Measurements from ENCODE around the gene RELN.
"Not testable (repeated sequence)": the region's sequence is repeated elsewhere in the genome, so short reads cannot be mapped to it uniquely, and the experiment has no call there.

RELN gene

DNA sequence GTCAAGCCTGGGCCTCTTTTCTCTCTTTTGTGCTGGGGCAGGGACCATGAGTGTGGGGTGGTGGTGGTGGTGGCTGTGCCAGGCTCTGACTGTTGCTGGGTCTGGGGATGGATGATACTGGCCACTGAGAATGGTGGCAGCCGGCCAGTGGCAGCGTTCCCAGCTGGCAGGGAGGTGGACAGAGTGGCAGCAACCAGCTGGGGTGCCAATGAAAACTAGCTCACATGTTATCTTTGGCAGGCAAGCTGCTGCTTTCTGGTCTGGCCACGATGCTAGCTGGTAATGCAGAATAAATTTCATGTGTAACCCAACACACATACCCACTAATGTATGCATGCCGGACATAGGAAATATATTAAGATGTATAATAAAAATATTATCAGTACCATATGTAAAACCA lies 448.4 kb downstream of the RELN start:
- no peak for DNase-seq

DNA sequence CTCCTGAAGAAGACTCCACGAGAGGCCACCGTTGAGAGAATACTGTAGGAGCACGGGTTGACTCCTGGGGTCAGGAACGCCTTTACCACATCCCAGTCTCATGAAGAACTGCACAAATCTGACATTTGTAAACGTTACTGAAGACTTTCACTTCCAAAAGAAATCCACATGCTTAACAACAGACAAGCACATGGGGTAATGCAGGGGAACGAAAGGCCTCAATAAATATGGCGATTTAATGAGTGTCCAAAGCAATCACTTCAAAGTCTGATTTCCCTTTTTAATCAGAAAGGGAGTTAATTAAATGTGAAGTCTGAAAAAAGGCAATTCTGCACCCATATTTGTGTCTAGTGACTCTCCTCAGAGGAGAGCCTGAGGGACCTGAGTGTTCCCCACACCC lies 449.1 kb downstream of the RELN start:
- DNase-seq = no peak

DNA sequence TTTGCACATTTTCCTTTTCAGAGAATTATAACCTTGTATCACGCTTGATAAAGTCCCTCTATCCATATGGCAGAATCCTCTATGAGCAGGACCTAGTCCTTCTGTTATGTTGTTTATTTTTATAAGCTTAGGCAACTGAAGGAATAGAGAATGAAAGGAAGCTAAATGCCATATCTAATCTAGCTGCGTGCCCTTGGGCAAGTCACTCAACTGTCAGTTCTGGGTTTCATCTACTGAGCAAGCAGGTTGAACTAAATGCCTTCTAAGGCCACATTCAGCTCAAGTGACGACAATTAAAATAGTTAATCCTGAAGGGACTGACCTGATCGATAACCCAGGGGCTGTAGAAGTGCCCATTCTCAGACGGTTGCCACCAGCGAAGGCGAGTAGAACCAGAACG lies 449.6 kb downstream of the RELN start:
- DNase-seq = no peak

GRCh38 chr7:103538964-103539709 lies 450.3 kb downstream of the RELN start:
- no peak for DNase-seq

- no peak for DNase-seq
These were observed 455.7 kb downstream of the RELN start for GRCh38 chr7:103533761-103534160.

DNA sequence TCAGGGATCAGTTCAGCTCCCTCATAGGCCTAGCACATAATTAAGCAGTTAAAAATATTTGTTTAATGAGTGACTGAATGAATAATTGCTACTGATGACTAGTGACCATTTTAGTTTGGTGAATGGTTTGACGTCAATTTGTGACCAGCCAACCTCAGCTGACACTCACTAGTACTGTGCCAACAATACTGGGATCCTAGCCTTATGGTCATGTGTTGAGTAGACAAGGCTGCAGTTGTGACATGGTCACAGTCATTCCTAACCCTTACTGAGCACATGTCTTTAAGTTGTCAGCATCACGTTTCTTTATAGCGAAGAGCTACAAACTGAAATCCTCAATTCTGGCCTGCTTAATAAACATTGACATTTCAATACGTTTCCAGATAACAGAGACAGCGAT lies 456.5 kb downstream of the RELN start:
- DNase-seq = no peak

GRCh38 chr7:103528152-103528551 lies 461.3 kb downstream of the RELN start:
- DNase-seq = no peak

DNA sequence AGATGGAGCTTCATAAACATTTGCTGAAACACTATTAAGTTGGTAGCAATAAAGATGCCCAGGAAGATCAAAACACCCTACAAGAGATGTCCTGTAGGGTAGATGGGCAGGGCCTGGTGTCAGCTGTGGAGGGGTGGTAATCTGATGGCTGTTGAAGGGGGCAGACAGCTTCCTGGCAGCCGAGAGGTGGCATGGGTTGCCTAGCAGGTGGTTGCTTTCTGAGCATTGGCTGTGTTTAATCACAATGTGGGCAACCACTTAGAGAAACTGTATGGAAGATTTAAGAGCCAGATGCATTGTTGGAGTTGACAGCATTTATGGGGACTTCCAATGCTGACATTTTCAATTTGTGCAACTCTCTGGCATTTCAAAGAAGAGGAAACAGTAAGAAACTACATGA lies 463.5 kb downstream of the RELN start:
- DNase-seq = no peak

DNA sequence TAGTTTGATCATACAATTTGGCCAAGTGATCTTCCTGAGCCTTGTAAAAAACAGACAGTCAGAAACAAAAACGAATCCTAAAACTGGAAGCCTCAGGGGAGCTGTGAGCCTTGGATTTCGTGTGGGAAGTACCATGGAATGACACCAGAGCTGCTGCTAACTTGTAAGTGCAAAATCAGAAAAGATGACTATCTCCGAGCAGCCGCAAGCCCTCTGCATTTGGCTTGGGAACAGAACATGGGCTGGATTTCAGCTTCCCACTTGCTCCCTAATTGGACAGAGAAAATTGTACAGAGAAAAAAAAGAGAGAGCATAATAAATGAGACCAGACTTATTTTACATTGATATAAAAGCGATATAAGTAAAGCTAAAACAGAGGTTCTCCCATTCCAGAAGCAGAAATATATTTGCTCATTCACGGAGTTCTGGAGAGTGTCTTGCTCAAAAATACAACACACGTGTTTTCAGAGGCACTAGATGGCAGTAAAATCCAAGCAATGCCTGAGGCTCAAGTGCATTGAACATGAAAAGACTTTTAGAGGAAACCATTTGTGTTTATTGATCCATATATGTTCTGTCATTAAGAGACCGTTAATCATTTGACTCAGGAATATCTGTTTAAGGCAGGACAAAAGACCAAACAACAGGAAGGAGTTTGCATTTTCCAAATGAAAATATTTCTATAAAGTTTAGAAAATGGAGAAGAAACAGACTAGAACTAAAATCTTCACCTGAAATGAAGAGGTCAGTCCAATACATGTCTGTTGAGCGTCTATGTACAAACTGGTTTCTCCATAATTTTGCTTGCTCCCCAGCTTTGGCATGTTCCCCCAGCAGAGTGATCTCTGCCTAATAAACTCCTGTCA lies 465.2 kb downstream of the RELN start:
- no peak for DNase-seq

DNA sequence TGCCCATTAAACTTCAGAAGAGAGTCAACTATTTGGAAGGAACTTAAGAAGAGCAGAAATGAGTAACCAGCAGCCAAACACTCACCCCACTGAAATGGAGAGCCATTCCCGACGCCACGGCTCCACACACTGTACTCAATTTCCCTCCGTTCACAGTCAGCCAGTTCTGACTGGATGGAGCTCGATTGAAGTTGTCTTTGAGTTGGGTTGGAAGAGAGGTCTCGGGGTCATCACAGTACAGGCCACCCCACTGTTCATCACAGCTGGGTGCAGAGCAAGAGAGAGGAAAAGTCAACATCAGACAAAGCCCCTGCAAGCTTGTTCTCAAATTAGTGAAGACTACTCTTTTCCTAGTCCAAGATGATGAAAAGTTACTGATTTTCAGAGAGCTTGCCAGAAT lies 467.5 kb downstream of the RELN start:
- no peak for DNase-seq

GRCh38 chr7:103504505-103505135 lies 484.8 kb downstream of the RELN start:
- no peak for DNase-seq

- DNase-seq = no peak
These were observed 488.3 kb downstream of the RELN start for GRCh38 chr7:103501206-103501605.

DNA sequence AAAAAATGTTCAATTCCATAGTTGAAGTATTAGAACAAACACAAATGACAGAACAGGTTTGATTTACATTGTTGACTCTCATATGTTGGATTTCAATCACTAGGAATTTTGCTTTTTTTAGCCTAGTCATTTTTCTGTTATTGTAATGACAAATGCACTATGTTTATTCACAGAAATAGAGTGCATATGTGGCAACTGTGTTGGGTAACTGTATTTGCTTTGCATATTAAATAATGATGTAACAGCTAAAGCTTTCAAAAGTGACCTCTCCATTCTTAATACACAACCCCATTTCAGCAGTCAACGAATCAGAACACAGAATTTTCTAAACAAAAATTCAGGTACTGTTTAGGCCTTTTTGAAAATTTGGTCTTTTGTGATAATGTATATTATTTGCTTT lies 489.5 kb downstream of the RELN start:
- no peak for DNase-seq

DNA sequence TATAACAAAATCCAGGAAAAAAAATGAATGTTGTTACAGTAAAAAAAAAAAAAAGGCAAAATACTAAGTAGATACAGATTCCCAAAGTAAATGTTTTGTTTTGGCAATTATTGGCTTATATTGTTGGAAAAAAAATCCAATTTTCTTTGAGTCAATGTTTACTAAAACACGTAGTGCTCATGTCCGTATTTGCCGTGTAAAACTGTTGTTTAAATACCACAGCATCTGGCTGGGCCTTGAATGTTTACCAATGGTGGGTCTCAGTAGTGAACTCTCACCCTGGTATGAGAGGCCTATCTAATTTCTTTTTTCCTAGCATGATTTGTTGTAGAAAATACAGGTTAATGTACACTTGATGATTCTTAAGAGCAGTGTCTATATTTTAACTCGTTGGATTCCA lies 502.0 kb downstream of the RELN start:
- DNase-seq = no peak

DNA sequence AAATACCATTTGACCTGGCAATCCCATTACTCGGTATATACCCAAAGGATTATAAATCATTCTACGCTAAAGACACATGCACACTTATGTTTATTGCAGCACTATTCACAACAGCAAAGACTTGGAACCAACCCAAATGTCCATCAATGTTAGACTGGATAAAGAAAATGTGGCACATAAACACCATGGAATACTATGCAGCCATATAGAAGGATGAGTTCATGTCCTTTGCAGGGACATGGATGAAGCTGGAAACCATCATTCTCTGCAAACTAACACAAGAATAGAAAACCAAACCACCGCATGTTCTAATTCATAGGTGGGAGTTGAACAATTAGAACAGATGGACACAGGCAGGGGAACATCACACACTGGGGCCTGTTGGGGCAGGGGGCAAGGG lies 502.6 kb downstream of the RELN start:
- DNase-seq = not testable (repeated sequence)

DNA sequence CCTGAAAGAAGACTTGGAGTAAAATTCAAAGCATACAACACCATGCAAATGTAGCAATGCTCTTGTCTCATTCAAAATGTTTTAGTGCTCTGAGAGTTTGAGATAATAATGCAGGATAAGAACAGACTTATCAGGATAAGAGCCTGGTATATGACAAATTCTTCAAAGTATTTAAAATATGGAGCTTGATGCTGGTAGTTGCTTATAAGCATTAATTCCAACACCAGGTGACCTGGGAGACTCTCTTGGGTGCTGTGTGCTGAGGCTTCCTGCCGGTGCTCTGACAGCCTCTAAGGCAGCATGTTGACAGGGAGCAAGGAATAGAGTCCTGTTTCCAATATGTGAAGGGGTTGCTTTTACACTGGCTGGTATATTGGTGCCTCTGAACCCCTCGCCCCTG lies 508.7 kb downstream of the RELN start:
- DNase-seq = no peak

- DNase-seq = no peak
These were observed 514.5 kb downstream of the RELN start for GRCh38 chr7:103474956-103475355.

- no peak for DNase-seq
These were observed 520.1 kb downstream of the RELN start for GRCh38 chr7:103469095-103469948.

DNA sequence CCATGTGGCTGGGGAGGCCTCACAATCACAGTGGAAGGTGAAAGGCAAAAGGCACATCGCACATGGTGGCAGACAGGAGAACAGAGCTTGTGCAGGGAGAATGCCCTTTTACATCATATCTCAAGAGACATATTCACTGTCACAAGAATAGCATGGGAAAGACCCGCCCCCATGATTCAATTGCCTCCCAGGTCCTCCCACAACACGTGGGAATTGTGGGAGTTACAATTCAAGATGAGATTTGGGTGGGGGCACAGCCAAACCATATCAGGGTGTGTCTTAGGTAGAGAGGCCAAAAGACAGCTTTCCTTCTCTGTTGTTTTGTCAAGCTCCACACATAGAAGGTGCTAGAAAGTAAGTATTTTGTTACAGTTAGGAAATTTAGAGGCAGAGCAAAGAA lies 522.6 kb downstream of the RELN start:
- no peak for DNase-seq

GRCh38 chr7:103462358-103462757 lies 527.1 kb downstream of the RELN start:
- DNase-seq = no peak

DNA sequence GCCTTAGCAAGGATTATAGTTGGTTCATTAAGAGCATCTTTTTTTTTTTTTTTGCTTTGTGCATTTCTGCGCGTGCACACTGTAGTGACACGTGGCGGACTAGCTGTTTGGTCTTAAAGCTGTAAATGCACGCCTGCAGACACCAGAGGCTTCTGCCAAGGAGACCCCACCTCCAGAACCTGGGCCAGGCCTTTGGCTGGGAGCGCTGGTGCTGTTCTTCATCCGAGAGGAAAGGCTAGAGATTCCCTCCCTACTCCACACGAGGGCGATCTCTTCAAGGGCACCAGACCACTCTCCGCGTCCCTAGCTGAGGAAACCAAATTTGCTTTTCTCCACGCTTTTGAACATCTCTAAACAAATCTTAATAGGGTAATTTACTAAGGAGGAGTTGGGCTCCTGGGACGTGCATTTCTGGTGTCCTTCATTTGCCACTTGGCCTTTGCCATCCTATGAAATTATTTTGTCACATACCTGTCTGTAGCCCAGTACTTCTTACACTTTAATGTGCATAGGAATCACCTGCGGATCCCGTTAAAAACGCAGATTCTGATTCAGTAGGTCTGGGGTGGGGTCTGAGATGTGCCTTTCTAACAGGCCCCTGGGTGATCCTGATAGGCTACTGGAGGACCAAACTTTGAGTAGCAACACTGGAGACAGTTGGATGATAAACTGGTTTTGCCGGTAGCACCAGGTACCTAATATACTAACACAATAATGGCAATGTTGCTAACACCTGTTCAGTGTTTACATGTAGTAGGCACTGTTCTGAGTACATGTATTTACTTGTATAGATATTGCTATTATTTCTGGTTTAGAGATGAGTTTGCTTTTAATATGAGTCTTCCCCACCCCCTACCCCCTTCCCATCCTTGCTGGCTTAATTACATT lies 542.1 kb downstream of the RELN start:
- DNase-seq = peak; percentile 59

DNA sequence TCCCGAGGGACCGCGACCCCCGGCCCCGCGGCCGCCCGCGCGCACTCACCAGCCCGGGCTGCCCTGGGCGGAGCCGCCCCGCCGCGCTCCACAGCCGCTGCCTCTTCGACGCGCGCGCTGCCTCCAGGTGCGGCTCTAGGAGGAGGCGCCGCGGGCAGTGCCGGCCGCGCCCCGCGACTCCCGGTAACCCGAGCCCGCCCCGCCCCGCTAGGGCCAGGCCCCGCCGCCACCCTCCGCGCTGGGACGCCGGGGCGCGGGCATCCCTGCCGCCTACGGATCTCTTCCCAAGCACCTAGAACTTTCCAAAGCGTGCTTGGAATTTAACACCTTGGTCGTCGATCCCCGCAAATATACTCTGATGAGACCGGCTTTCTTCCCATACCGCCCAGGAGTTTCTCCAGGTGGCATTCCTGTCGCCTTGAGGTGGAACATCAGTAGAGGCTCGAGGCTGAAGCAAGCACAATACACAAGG lies 543.4 kb downstream of the RELN start, which contains the start of gene SLC26A5:
SLC26A5 (minus strand) TSS at position 159 of the 472 bp plus-strand sequence. CDS start 24,693 bp downstream, outside the sequence.
- DNase-seq = peak; percentile 20

Data from 8988T (cell line).